Measurements from ENCODE around the gene BSN.

BSN gene

GRCh38 chr3:49650637-49651036, 96.4 kb downstream of the BSN start:
- no peak for DNase-seq (ENCODE audit: extremely low read depth, low read depth)
- no peak overlapping the region for H3K4me3 ChIP-seq (replicated peaks; ENCODE audit: low read depth, low read length)
- no peak for TF ChIP-seq CTCF (IDR thresholded peaks at IDR 0.05; ENCODE audit: low read depth, low read length, missing control alignments)

- no peak overlapping the region for H3K4me3 ChIP-seq (replicated peaks; ENCODE audit: low read depth, low read length)
- no peak for TF ChIP-seq CTCF (IDR thresholded peaks at IDR 0.05; ENCODE audit: low read depth, low read length, missing control alignments)
- no peak for DNase-seq (ENCODE audit: extremely low read depth, low read depth)
Measured at GRCh38 chr3:49652218-49652902, 98.1 kb downstream of the BSN start.

DNA sequence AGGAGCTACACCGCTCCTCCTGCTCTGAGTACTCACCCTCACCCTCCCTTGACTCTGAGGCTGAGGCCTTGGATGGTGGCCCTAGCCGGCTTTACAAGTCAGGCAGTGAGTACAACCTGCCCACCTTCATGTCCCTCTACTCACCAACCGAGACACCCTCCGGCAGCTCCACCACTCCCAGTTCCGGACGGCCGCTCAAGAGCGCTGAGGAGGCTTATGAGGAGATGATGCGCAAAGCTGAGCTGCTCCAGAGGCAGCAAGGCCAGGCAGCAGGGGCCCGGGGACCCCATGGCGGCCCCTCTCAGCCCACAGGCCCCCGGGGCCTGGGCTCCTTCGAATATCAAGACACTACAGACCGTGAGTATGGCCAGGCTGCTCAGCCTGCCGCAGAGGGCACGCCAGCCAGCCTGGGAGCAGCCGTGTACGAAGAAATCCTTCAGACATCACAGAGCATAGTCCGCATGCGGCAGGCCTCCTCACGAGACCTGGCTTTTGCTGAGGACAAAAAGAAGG, 98.7 kb downstream of the BSN start:
- no peak overlapping the region for H3K4me3 ChIP-seq (replicated peaks; ENCODE audit: low read depth, low read length)
- no peak for TF ChIP-seq CTCF (IDR thresholded peaks at IDR 0.05; ENCODE audit: low read depth, low read length, missing control alignments)
- no peak for DNase-seq (ENCODE audit: extremely low read depth, low read depth)

DNA sequence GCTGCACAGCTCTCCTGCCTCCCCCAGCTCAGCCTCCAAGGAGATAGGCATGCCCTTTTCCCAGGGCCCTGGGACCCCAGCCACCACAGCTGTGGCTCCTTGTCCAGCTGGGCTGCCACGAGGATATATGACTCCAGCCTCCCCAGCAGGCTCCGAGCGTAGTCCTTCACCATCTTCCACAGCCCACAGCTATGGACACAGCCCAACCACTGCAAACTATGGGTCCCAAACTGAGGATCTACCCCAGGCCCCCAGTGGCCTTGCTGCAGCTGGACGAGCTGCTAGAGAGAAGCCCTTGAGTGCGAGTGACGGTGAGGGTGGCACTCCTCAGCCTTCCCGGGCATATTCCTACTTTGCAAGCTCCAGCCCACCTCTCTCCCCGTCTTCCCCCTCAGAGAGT, 99.3 kb downstream of the BSN start:
- DNase-seq (ENCODE audit: extremely low read depth, low read depth), result no peak
- no peak for TF ChIP-seq CTCF (IDR thresholded peaks at IDR 0.05; ENCODE audit: low read depth, low read length, missing control alignments)
- no peak overlapping the region for H3K4me3 ChIP-seq (replicated peaks; ENCODE audit: low read depth, low read length)

GRCh38 chr3:49654176-49654825, 100.0 kb downstream of the BSN start:
- H3K4me3 ChIP-seq (replicated peaks; ENCODE audit: low read depth, low read length), result no peak overlapping the region
- TF ChIP-seq CTCF (IDR thresholded peaks at IDR 0.05; ENCODE audit: low read depth, low read length, missing control alignments), result no peak
- no peak for DNase-seq (ENCODE audit: extremely low read depth, low read depth)

DNA sequence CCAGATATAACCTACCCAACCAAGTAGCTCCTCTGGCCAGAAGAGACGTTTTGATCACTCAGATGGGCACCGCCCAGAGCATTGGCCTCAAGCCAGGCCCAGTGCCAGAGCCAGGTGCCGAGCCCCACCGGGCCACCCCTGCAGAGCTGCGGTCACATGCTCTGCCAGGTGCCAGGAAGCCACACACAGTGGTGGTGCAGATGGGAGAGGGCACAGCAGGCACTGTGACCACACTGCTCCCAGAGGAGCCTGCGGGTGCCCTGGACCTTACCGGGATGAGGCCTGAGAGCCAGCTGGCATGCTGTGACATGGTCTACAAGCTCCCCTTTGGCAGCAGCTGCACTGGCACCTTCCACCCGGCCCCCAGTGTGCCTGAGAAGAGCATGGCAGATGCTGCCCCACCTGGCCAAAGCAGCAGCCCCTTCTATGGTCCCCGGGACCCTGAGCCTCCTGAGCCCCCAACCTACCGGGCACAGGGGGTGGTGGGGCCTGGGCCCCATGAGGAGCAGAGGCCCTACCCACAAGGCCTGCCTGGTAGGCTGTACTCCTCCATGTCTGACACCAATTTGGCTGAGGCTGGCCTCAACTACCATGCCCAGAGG, 100.8 kb downstream of the BSN start:
- TF ChIP-seq CTCF (IDR thresholded peaks at IDR 0.05; ENCODE audit: low read depth, low read length, missing control alignments), result no peak
- no peak overlapping the region for H3K4me3 ChIP-seq (replicated peaks; ENCODE audit: low read depth, low read length)
- DNase-seq (ENCODE audit: extremely low read depth, low read depth), result no peak
